HG03025 (cell line): ENCODE measurements around the gene RNF141.

Experiments
- ATAC-seq: cut with Tn5 transposase; IDR thresholded peaks from one replicate; pipeline ENCODE4 v1.9.1; 2021; ENCODE audit warnings: mild to moderate bottlenecking, moderate library complexity; ENCODE audit not compliant: unreplicated experiment, low FRiP score

The RNF141 gene

GRCh38 chr11:10526974-10527918 is 13.7 kb downstream of the RNF141 start:
- no peak for ATAC-seq

GRCh38 chr11:10524471-10524870 is 16.5 kb downstream of the RNF141 start:
- ATAC-seq: no peak

- no peak for ATAC-seq
Measured at GRCh38 chr11:10522921-10523320, 18.1 kb downstream of the RNF141 start.

- ATAC-seq: no peak
Measured at GRCh38 chr11:10522276-10522675, 18.7 kb downstream of the RNF141 start.

- ATAC-seq: no peak
Measured at GRCh38 chr11:10520562-10520961, 20.4 kb downstream of the RNF141 start.

- no peak for ATAC-seq
Measured at GRCh38 chr11:10519630-10520029, 21.4 kb downstream of the RNF141 start.

GRCh38 chr11:10518891-10519290 is 22.1 kb downstream of the RNF141 start:
- no peak for ATAC-seq

- no peak for ATAC-seq
Measured at GRCh38 chr11:10518123-10518522, 22.9 kb downstream of the RNF141 start.

GRCh38 chr11:10515418-10515817 is 25.6 kb downstream of the RNF141 start:
- no peak for ATAC-seq

- ATAC-seq: no peak
Measured at GRCh38 chr11:10514709-10515108, 26.3 kb downstream of the RNF141 start.

GRCh38 chr11:10514202-10514601 is 26.8 kb downstream of the RNF141 start:
- no peak for ATAC-seq

GRCh38 chr11:10511181-10511621 is 29.8 kb downstream of the RNF141 start:
- ATAC-seq: no peak

- no peak for ATAC-seq
Measured at GRCh38 chr11:10506008-10506370, 35.0 kb downstream of the RNF141 start.

GRCh38 chr11:10505278-10506007 is 35.5 kb downstream of the RNF141 start:
- no peak for ATAC-seq

- ATAC-seq: no peak
Measured at GRCh38 chr11:10504490-10504889, 36.5 kb downstream of the RNF141 start.

- no peak for ATAC-seq
Measured at GRCh38 chr11:10503777-10504480, 37.1 kb downstream of the RNF141 start.

- ATAC-seq: no peak
Measured at GRCh38 chr11:10503221-10503620, 37.8 kb downstream of the RNF141 start.

- ATAC-seq: no peak
Measured at GRCh38 chr11:10502770-10503169, 38.2 kb downstream of the RNF141 start.

- ATAC-seq: no peak
Measured at GRCh38 chr11:10502065-10502680, 38.8 kb downstream of the RNF141 start.
